Stimulated activated CD8-positive, alpha-beta memory T cell treated with anti-CD3 and anti-CD28 coated beads, Interleukin-15, amount 100 ng/mL, for 4 hours (primary cell): ENCODE measurements around the gene FBXW4.

Experiments
- DNase-seq, 2 donors: peaks; one replicate each; pipeline ENCODE4 v3.0.0-alpha.2; 2020; ENCODE audit warnings: low read depth in 2 of 2

FBXW4 gene

GRCh38 chr10:101566333-101567164, 128.4 kb downstream of the FBXW4 start:
- DNase-seq: no peak

GRCh38 chr10:101565936-101566332, 129.0 kb downstream of the FBXW4 start:
- no peak for DNase-seq

DNA sequence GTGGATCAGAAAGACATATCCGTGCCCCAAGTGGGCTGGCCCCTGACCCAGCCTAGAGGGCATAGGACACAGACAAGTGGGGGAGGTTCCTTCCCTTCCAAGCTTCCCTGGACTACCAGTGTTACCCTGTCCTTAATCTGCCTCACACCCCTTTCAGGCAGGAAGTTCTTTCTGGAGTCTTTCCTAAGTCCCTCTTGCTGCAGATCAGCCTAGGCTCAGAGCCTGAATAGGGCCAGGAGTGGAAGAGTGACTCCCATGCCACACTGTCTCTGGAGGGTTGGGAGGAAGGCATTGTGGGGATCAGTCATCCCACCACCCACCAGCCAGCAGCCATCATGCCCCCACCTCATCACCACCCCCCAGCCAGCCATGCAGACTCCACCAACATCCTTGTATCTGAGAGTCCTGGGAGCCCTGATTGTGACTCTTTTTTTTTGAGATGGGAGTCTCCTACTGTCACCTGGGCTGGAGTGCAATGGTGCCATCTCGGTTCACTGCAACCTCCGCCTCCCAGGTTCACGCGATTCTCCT, 129.5 kb downstream of the FBXW4 start:
- no peak for DNase-seq

DNA sequence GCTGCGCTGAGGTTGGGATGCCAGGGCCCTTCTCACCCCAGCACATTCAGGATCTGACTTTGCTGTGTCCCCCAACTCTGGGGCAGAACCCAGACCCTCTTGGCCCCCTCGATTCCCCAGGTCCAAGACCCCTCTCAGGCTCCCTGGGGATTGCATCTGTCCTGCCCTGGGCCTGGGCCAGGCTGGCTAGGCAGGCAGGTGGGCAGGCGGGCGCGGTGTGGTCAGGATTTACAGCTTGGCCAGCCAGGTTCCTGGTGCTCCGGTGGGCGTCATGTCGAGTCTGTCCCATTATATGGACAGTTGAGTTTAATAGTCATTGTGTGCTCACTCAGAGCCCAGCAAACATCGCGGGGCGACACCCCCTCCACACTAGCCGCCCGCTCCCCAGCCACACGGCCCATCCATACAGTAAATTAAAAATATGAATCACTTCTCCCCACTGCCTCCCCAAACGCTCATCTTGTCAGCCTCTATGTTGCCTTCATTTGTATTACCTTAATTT, 130.4 kb downstream of the FBXW4 start:
- DNase-seq: no peak

DNA sequence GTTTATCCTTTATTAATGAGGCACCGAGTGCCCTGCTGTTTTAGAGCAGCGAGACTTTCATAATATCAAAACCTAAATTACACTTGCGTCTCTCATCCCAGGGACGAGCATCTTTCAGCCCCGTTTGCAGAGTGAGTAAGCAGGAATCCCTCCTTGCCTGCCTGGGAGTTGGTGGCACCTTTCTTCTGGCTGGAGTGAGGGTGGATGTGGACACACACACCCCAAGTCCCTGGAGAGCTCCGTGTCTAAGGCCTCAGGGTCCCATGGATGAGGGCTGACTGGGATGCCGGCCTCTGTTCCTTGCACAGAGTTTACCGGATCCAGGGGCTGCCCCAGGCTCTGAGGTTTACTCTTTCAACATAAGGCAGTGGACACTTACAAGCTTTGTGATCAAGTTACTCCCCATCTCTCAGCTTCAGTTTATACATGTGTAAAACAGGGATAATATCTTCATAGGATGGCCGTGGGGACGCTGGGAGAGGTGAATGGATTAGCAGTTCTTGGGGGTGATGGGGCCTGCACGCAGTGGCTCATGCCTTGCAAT, 131.4 kb downstream of the FBXW4 start:
- no peak for DNase-seq

DNA sequence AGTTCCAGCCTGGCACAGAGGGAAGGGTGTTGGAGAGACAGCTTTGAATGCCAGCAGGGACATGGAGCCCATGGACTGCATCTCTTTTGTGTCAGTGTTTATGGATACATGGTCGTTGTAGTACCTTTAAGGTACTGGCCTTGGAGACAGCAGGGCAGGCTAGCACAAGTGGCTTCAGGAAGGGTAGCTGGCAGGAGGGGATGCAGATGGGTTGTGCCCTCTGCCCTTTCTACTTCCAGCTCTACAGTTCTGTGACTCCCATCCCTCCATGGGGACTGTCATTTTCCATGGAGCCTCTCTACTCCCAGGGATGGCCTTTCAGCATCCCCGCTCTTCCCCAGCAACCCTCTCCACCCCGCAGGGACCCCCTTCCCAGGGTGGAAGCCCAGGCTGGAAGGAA, 132.0 kb downstream of the FBXW4 start:
- DNase-seq: no peak

DNA sequence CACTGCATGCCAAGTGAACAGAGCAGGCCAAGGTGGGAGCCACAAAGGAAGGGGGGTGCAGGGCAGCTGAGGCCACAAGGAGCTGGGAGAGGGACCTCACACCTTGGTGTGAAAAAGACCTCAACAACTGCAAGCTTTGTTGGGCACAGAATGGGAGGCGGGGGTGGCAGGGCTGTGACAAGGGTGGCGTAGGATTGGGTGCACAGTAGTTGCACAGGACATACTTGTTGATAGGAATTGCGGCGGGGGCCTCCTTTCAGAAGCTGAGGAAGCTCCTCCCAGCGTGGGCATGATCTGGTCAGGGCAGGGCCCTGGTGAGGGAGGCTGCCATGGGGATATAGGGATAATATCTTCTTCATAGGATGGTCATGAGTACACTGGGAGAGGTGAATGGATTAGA, 132.7 kb downstream of the FBXW4 start:
- no peak for DNase-seq

- DNase-seq: no peak
Observed at GRCh38 chr10:101561068-101561915, 133.7 kb downstream of the FBXW4 start.
